Esophagus muscularis mucosa (tissue), 3 donors: Measurements from ENCODE around the gene MZT2A.

Source experiments
- POLR2A ChIP-seq: fragments of 450-650 bp; IDR thresholded peaks from one replicate; pipeline ENCODE4 v1.6.1; 2017; ENCODE audit warnings: antibody characterized with exemption, moderate library complexity, mild to moderate bottlenecking, low read depth
- POLR2AphosphoS5 ChIP-seq, 2 donors: sonication (generic); formaldehyde crosslinking; IDR thresholded peaks; one replicate each; pipeline ENCODE4 v1.6.1; 2017; ENCODE audit warnings: antibody characterized with exemption in 2 of 2
- TF ChIP-seq, protein P1 (sequence below), 3 experiments: fragments of 200-600 bp in 2 of 3; fragments of 450-650 bp in 1 of 3; sonication (generic) in 2 of 3; IDR thresholded peaks; one replicate each; pipeline ENCODE4 v1.5.1; 2017 to 2019; ENCODE audit warnings: antibody characterized with exemption in 3 of 3, mild to moderate bottlenecking in 2 of 3, moderate library complexity in 1 of 3

DNA sequence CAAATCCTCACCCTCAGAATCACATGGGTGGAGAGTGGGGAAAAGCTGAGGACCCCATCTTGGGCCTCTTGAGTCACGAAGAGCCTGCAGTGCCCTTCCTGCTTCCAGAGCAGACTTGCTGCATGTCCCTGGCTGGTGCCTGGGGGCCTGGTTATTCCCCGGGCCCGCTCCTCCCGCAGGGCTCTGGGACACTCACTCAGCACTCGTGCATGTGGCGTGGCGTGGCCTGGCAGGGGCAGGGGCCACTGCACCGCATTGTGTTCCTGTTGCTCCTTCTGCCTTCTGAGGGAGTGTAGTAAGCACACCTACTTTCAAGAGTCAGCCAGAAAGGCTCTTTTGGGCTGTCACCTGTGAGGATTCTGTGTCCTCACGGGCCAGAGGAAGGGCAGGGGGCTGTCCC, 17.4 kb upstream of the MZT2A start:
- TF ChIP-seq POLR2AphosphoS5 (IDR thresholded peaks at IDR 0.05) (no peak), POLR2A (no peak)
- TF ChIP-seq, protein P1, sequence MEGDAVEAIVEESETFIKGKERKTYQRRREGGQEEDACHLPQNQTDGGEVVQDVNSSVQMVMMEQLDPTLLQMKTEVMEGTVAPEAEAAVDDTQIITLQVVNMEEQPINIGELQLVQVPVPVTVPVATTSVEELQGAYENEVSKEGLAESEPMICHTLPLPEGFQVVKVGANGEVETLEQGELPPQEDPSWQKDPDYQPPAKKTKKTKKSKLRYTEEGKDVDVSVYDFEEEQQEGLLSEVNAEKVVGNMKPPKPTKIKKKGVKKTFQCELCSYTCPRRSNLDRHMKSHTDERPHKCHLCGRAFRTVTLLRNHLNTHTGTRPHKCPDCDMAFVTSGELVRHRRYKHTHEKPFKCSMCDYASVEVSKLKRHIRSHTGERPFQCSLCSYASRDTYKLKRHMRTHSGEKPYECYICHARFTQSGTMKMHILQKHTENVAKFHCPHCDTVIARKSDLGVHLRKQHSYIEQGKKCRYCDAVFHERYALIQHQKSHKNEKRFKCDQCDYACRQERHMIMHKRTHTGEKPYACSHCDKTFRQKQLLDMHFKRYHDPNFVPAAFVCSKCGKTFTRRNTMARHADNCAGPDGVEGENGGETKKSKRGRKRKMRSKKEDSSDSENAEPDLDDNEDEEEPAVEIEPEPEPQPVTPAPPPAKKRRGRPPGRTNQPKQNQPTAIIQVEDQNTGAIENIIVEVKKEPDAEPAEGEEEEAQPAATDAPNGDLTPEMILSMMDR (IDR thresholded peaks at IDR 0.05), result no peak
